Liver (tissue), 9 donors: ENCODE measurements around the gene DCAF15. TPM values are rescaled to one million over a fixed set of nuclear protein-coding genes. Genes with fewer than 3 reads are reported as not detected.

Experiments used
- DNase-seq: peaks from one replicate; pipeline ENCODE4 v3.0.0-alpha.2; 2017; ENCODE audit warnings: low spot score
- H3K27ac ChIP-seq, 2 donors: one replicate each; pipeline ENCODE4 v1.7.0; 2013; ENCODE audit warnings: inconsistent platforms in 2 of 2, low read length in 2 of 2, control low read depth in 1 of 2, low read depth in 1 of 2, mild to moderate bottlenecking in 1 of 2
- H3K27me3 ChIP-seq, 4 donors: one replicate each; pipeline versions ENCODE4 v1.6.1 to v1.7.0; 2013; ENCODE audit warnings: low read length in 3 of 4, inconsistent platforms in 1 of 4, mild to moderate bottlenecking in 1 of 4, moderate library complexity in 1 of 4; ENCODE audit not compliant: control insufficient read depth in 4 of 4, insufficient read depth in 4 of 4
- H3K36me3 ChIP-seq, 4 donors: one replicate each; pipeline versions ENCODE4 v1.6.1 to v1.7.0; 2013; ENCODE audit warnings: low read length in 3 of 4, mild to moderate bottlenecking in 3 of 4, low read depth in 1 of 4, moderate library complexity in 1 of 4; ENCODE audit not compliant: control insufficient read depth in 4 of 4, insufficient read depth in 3 of 4
- H3K4me1 ChIP-seq, 4 donors: one replicate each; pipeline versions ENCODE4 v1.6.1 to v1.7.0; 2013; ENCODE audit warnings: low read length in 3 of 4, mild to moderate bottlenecking in 3 of 4, moderate library complexity in 1 of 4; ENCODE audit not compliant: control insufficient read depth in 4 of 4, insufficient read depth in 4 of 4
- H3K4me3 ChIP-seq, 3 donors: one replicate each; pipeline versions ENCODE4 v1.6.1 to v1.7.0; 2013; ENCODE audit warnings: low read length in 3 of 3, control low read depth in 1 of 3, low read depth in 1 of 3, mild to moderate bottlenecking in 1 of 3
- H3K9ac ChIP-seq, 2 donors: one replicate each; pipeline ENCODE4 v1.7.0; 2013; ENCODE audit warnings: low read length in 2 of 2, mild to moderate bottlenecking in 2 of 2, moderate library complexity in 2 of 2, control low read depth in 1 of 2, low read depth in 1 of 2
- H3K9me3 ChIP-seq, 4 donors: one replicate each; pipeline versions ENCODE4 v1.6.1 to v1.7.0; 2013; ENCODE audit warnings: low read length in 3 of 4; ENCODE audit not compliant: control insufficient read depth in 4 of 4
- EGR1 ChIP-seq, 2 donors: IDR thresholded peaks; 2 replicates each; pipeline ENCODE4 v1.6.1; 2016 to 2018; ENCODE audit warnings: antibody characterized with exemption in 2 of 2, low read depth in 2 of 2
- FOXA1 ChIP-seq: IDR thresholded peaks from 2 replicates; pipeline ENCODE4 v1.6.1; 2016; ENCODE audit warnings: antibody characterized with exemption
- GABPA ChIP-seq, 2 donors: IDR thresholded peaks in 1 of 2; conservative IDR thresholded peaks in 1 of 2; 2 replicates each; pipeline ENCODE4 v1.6.1; 2016; ENCODE audit warnings: antibody characterized with exemption in 2 of 2, mild to moderate bottlenecking in 1 of 2, moderate library complexity in 1 of 2
- HNF4A ChIP-seq, 2 donors: conservative IDR thresholded peaks; 2 replicates each; pipeline ENCODE4 v1.6.1; 2016; ENCODE audit warnings: antibody characterized with exemption in 2 of 2, mild to moderate bottlenecking in 2 of 2
- HNF4G ChIP-seq: IDR thresholded peaks from 2 replicates; pipeline ENCODE4 v1.6.1; 2016; ENCODE audit warnings: antibody characterized with exemption
- JUND ChIP-seq, 2 donors: IDR thresholded peaks; 2 replicates each; pipeline ENCODE4 v1.6.1; 2016; ENCODE audit warnings: antibody characterized with exemption in 2 of 2
- NR2F2 ChIP-seq: IDR thresholded peaks from 2 replicates; pipeline ENCODE4 v1.6.1; 2016; ENCODE audit warnings: antibody characterized with exemption
- RAD21 ChIP-seq, 2 donors: IDR thresholded peaks; 2 replicates each; pipeline ENCODE4 v1.6.1; 2016; ENCODE audit warnings: antibody characterized with exemption in 2 of 2, mild to moderate bottlenecking in 2 of 2
- RXRA ChIP-seq, 2 donors: IDR thresholded peaks; 2 replicates each; pipeline ENCODE4 v1.6.1; 2017 to 2018; ENCODE audit warnings: antibody characterized with exemption in 2 of 2, mild to moderate bottlenecking in 1 of 2
- SP1 ChIP-seq: IDR thresholded peaks from 2 replicates; pipeline ENCODE4 v1.6.1; 2018; ENCODE audit warnings: antibody characterized with exemption, mild to moderate bottlenecking
- TAF1 ChIP-seq: conservative IDR thresholded peaks from 2 replicates; pipeline ENCODE4 v1.6.1; 2016; ENCODE audit warnings: antibody characterized with exemption, mild to moderate bottlenecking
- ZBTB33 ChIP-seq: IDR thresholded peaks from 2 replicates; pipeline ENCODE4 v1.6.1; 2016; ENCODE audit warnings: antibody characterized with exemption
- WGBS: extraction: QIAGEN DNeasy Blood & Tissue Kit; methylation state at CpG from one replicate; pipeline ENCODE4 v1.1.7; 2013; 5-methylcytosine and 5-hydroxymethylcytosine counted together
- polyA plus RNA-seq, 2 donors: library from polyadenylated mRNA; stranded (reverse) in 1 of 2; unstranded in 1 of 2; fragments of 200-250 nt in 1 of 2; fragments of >200 nt in 1 of 2; fragmentation: Nextera tagmentation in 1 of 2; extraction: Ambion mirVana in 1 of 2; gene quantifications; one replicate each; pipeline versions ENCODE4 v1.2.1 to v1.2.3, GENCODE V29; 2013 to 2015
- total RNA-seq, 2 donors: library from RNA; depleted of rRNA; stranded (reverse); fragments of >200 nt; gene quantifications; one replicate each; pipeline ENCODE4 v1.2.3, GENCODE V29; 2014
- TF ChIP-seq, protein P1 (sequence below): IDR thresholded peaks from 2 replicates; pipeline ENCODE4 v1.6.1; 2016; ENCODE audit warnings: antibody characterized with exemption
- TF ChIP-seq, protein P2 (sequence below): IDR thresholded peaks from 2 replicates; pipeline ENCODE4 v1.6.1; 2016; ENCODE audit warnings: antibody characterized with exemption, mild to moderate bottlenecking
- TF ChIP-seq, protein P3 (sequence below): fragments of 150-350 bp; IDR thresholded peaks from 2 replicates; pipeline ENCODE4 v1.5.1; 2017; ENCODE audit warnings: improper control_type of control experiment, low read depth, low read length; ENCODE audit not compliant: missing input control
- donor health status: healthy.
- donor health status: healthy.
- donor health status: healthy.
- donor health status: healthy.
- donor health status: healthy.

The DCAF15 gene
- total and polyA plus RNA-seq, 4 donors = 2.6 to 10.4 (median 5.5) TPM

- Histone ChIP-seq H3K4me1 (no peaks in the 10 kb centered on the region), H3K27me3 (no peaks in the 10 kb centered on the region), H3K9me3 (no peaks in the 10 kb centered on the region), H3K27ac (no peak overlapping the region), H3K36me3 (peaks cover 26 to 75% (median 31%) of the 10 kb centered on the region in 4 donors), H3K9ac (no peak overlapping the region), H3K4me3 (no peak overlapping the region)
- 96% methylated on average over 18 of the region's 18 CpGs for WGBS
- TF ChIP-seq ZBTB33 = no peak
- TF ChIP-seq, protein P1, sequence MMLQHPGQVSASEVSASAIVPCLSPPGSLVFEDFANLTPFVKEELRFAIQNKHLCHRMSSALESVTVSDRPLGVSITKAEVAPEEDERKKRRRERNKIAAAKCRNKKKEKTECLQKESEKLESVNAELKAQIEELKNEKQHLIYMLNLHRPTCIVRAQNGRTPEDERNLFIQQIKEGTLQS = no peak
- no peak for TF ChIP-seq HNF4A (conservative IDR thresholded peaks at IDR 0.05)
- no peak for TF ChIP-seq RAD21 (IDR thresholded peaks at IDR 0.05)
- no peak for TF ChIP-seq NR2F2
- no peak for TF ChIP-seq TAF1
- no peak for TF ChIP-seq GABPA (IDR thresholded peaks at IDR 0.05 in 1 of 2, conservative IDR thresholded peaks at IDR 0.05 in 1 of 2)
- TF ChIP-seq RXRA (IDR thresholded peaks at IDR 0.05) = no peak
- TF ChIP-seq FOXA1 = no peak
- TF ChIP-seq JUND (IDR thresholded peaks at IDR 0.05) = no peak
- no peak for TF ChIP-seq HNF4G
- TF ChIP-seq SP1 = no peak
- no peak for TF ChIP-seq EGR1 (IDR thresholded peaks at IDR 0.05; ENCODE audit: low read depth in 2 of 2)
- TF ChIP-seq, protein P2, sequence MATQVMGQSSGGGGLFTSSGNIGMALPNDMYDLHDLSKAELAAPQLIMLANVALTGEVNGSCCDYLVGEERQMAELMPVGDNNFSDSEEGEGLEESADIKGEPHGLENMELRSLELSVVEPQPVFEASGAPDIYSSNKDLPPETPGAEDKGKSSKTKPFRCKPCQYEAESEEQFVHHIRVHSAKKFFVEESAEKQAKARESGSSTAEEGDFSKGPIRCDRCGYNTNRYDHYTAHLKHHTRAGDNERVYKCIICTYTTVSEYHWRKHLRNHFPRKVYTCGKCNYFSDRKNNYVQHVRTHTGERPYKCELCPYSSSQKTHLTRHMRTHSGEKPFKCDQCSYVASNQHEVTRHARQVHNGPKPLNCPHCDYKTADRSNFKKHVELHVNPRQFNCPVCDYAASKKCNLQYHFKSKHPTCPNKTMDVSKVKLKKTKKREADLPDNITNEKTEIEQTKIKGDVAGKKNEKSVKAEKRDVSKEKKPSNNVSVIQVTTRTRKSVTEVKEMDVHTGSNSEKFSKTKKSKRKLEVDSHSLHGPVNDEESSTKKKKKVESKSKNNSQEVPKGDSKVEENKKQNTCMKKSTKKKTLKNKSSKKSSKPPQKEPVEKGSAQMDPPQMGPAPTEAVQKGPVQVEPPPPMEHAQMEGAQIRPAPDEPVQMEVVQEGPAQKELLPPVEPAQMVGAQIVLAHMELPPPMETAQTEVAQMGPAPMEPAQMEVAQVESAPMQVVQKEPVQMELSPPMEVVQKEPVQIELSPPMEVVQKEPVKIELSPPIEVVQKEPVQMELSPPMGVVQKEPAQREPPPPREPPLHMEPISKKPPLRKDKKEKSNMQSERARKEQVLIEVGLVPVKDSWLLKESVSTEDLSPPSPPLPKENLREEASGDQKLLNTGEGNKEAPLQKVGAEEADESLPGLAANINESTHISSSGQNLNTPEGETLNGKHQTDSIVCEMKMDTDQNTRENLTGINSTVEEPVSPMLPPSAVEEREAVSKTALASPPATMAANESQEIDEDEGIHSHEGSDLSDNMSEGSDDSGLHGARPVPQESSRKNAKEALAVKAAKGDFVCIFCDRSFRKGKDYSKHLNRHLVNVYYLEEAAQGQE = no peak
- DNase-seq = no peak
These were observed 16.7 kb downstream of the DCAF15 start for GRCh38 chr19:13968999-13969398.

GRCh38 chr19:13969897-13970296, 17.6 kb downstream of the DCAF15 start:
- H3K4me1 ChIP-seq = no peaks in the 10 kb centered on the region
- no peak overlapping the region for H3K4me3 ChIP-seq
- TF ChIP-seq JUND (IDR thresholded peaks at IDR 0.05) (no peak), FOXA1 (no peak), RXRA (IDR thresholded peaks at IDR 0.05) (no peak), NR2F2 (no peak), SP1 (no peak), ZBTB33 (no peak), EGR1 (IDR thresholded peaks at IDR 0.05; ENCODE audit: low read depth in 2 of 2) (no peak), GABPA (IDR thresholded peaks at IDR 0.05 in 1 of 2, conservative IDR thresholded peaks at IDR 0.05 in 1 of 2) (no peak), HNF4G (no peak), TAF1 (no peak)
- TF ChIP-seq, protein P3, sequence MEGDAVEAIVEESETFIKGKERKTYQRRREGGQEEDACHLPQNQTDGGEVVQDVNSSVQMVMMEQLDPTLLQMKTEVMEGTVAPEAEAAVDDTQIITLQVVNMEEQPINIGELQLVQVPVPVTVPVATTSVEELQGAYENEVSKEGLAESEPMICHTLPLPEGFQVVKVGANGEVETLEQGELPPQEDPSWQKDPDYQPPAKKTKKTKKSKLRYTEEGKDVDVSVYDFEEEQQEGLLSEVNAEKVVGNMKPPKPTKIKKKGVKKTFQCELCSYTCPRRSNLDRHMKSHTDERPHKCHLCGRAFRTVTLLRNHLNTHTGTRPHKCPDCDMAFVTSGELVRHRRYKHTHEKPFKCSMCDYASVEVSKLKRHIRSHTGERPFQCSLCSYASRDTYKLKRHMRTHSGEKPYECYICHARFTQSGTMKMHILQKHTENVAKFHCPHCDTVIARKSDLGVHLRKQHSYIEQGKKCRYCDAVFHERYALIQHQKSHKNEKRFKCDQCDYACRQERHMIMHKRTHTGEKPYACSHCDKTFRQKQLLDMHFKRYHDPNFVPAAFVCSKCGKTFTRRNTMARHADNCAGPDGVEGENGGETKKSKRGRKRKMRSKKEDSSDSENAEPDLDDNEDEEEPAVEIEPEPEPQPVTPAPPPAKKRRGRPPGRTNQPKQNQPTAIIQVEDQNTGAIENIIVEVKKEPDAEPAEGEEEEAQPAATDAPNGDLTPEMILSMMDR = no peak
- TF ChIP-seq, protein P2 = no peak
- TF ChIP-seq, protein P1 = no peak
- H3K9ac ChIP-seq = no peak overlapping the region
- no peak for DNase-seq
- peaks cover 23 to 69% (median 30%) of the 10 kb centered on the region in 4 donors for H3K36me3 ChIP-seq
- no peak overlapping the region for H3K27ac ChIP-seq
- no peaks in the 10 kb centered on the region for H3K27me3 ChIP-seq
- 96% methylated on average over 18 of the region's 18 CpGs for WGBS
- no peaks in the 10 kb centered on the region for H3K9me3 ChIP-seq
